Measurements from ENCODE around the gene INTS1.

- TF ChIP-seq TAF1 (IDR thresholded peaks at IDR 0.05; ENCODE audit: borderline replicate concordance, insufficient read depth, low read length) (no peak), POLR2AphosphoS5 (IDR thresholded peaks at IDR 0.05; ENCODE audit: low read depth, low read length) (no peak), SIN3A (IDR thresholded peaks at IDR 0.05; ENCODE audit: borderline replicate concordance, insufficient read depth, low read length) (no peak), REST (IDR thresholded peaks at IDR 0.05; ENCODE audit: insufficient read depth in 1 of 2, low read depth in 2 of 2, low read length in 2 of 2) (no peak), FOXP2 (optimal IDR thresholded peaks at IDR 0.05; ENCODE audit: borderline replicate concordance, extremely low read depth, extremely low read length, insufficient read depth) (no peak)
Observed at GRCh38 chr7:1502845-1503244, 1.3 kb downstream of the INTS1 start.

All from PFSK-1 (cell line).